GM18858 (cell line): ENCODE results near the gene MACROD1.

Experiments used
- ATAC-seq: cut with Tn5 transposase; IDR thresholded peaks from one replicate; pipeline ENCODE4 v1.9.1; 2021; ENCODE audit not compliant: unreplicated experiment

MACROD1 gene

GRCh38 chr11:64078905-64079304 is 87.0 kb downstream of the MACROD1 start:
- no peak for ATAC-seq

- no peak for ATAC-seq
Measured at GRCh38 chr11:64078284-64078683, 87.6 kb downstream of the MACROD1 start.

GRCh38 chr11:64077607-64078006 is 88.3 kb downstream of the MACROD1 start:
- no peak for ATAC-seq

- no peak for ATAC-seq
Measured at GRCh38 chr11:64076758-64077157, 89.2 kb downstream of the MACROD1 start.

- ATAC-seq = no peak
Measured at GRCh38 chr11:64074239-64074638, 91.7 kb downstream of the MACROD1 start.

GRCh38 chr11:64073542-64073941 is 92.4 kb downstream of the MACROD1 start:
- ATAC-seq = no peak

GRCh38 chr11:64072871-64073270 is 93.0 kb downstream of the MACROD1 start:
- ATAC-seq = no peak

- no peak for ATAC-seq
Measured at GRCh38 chr11:64072403-64072802, 93.5 kb downstream of the MACROD1 start.

- no peak for ATAC-seq
Measured at GRCh38 chr11:64071849-64072248, 94.1 kb downstream of the MACROD1 start.

- ATAC-seq = no peak
Measured at GRCh38 chr11:64070314-64070681, 95.6 kb downstream of the MACROD1 start.

GRCh38 chr11:64069401-64070313 is 96.3 kb downstream of the MACROD1 start:
- ATAC-seq = no peak

GRCh38 chr11:64068705-64069400 is 97.1 kb downstream of the MACROD1 start:
- no peak for ATAC-seq

- no peak for ATAC-seq
Measured at GRCh38 chr11:64067230-64067993, 98.5 kb downstream of the MACROD1 start.

- ATAC-seq = no peak
Measured at GRCh38 chr11:64065712-64066111, 100.2 kb downstream of the MACROD1 start.

- no peak for ATAC-seq
Measured at GRCh38 chr11:64065141-64065465, 100.8 kb downstream of the MACROD1 start.

GRCh38 chr11:64064374-64065140 is 101.4 kb downstream of the MACROD1 start:
- ATAC-seq = no peak

- no peak for ATAC-seq
Measured at GRCh38 chr11:64063777-64064176, 102.1 kb downstream of the MACROD1 start.

- no peak for ATAC-seq
Measured at GRCh38 chr11:64062185-64063039, 103.5 kb downstream of the MACROD1 start.

- no peak for ATAC-seq
Measured at GRCh38 chr11:64060861-64061444, 105.0 kb downstream of the MACROD1 start.
